HG03457 (cell line): ENCODE data around the gene TBC1D14.
"Not testable (repeated sequence)": the region's sequence is repeated elsewhere in the genome, so short reads cannot be mapped to it uniquely, and the experiment has no call there.

ENCODE experiments used
- ATAC-seq: cut with Tn5 transposase; IDR thresholded peaks from one replicate; pipeline ENCODE4 v1.9.1; 2021; ENCODE audit warnings: moderate number of reproducible peaks; ENCODE audit not compliant: unreplicated experiment

Gene TBC1D14

GRCh38 chr4:6908432-6909112 lies 1.1 kb upstream of the TBC1D14 start:
- no peak for ATAC-seq

- ATAC-seq = peak; percentile 20
These were observed 329 bp downstream of the TBC1D14 start for GRCh38 chr4:6909970-6910339.

GRCh38 chr4:6910340-6910959 lies 824 bp downstream of the TBC1D14 start:
- no peak for ATAC-seq

GRCh38 chr4:6910960-6911874 lies 1.6 kb downstream of the TBC1D14 start:
- ATAC-seq = no peak

- ATAC-seq = not testable (repeated sequence)
These were observed 2.3 kb downstream of the TBC1D14 start for GRCh38 chr4:6911917-6912316.

GRCh38 chr4:6912441-6912840 lies 2.8 kb downstream of the TBC1D14 start:
- ATAC-seq = no peak

- ATAC-seq = no peak
These were observed 3.8 kb downstream of the TBC1D14 start for GRCh38 chr4:6913350-6913905.

- no peak for ATAC-seq
These were observed 4.8 kb downstream of the TBC1D14 start for GRCh38 chr4:6914448-6914847.

- no peak for ATAC-seq
These were observed 5.7 kb downstream of the TBC1D14 start for GRCh38 chr4:6915041-6916005.

GRCh38 chr4:6916069-6916586 lies 6.5 kb downstream of the TBC1D14 start:
- no peak for ATAC-seq

GRCh38 chr4:6916587-6917460 lies 7.2 kb downstream of the TBC1D14 start:
- ATAC-seq = peak; percentile 43

- no peak for ATAC-seq
These were observed 8.0 kb downstream of the TBC1D14 start for GRCh38 chr4:6917461-6918271.

- ATAC-seq = no peak
These were observed 8.7 kb downstream of the TBC1D14 start for GRCh38 chr4:6918338-6918737.

- no peak for ATAC-seq
These were observed 10.5 kb downstream of the TBC1D14 start for GRCh38 chr4:6920171-6920570.

- no peak for ATAC-seq
These were observed 13.9 kb downstream of the TBC1D14 start for GRCh38 chr4:6923507-6923906.

GRCh38 chr4:6924361-6924779 lies 14.7 kb downstream of the TBC1D14 start:
- ATAC-seq = no peak

- ATAC-seq = no peak
These were observed 15.8 kb downstream of the TBC1D14 start for GRCh38 chr4:6925357-6925836.

GRCh38 chr4:6926081-6926480 lies 16.5 kb downstream of the TBC1D14 start:
- no peak for ATAC-seq
